Measurements from ENCODE around the gene DRD2. TPM values are rescaled to one million over a fixed set of nuclear protein-coding genes. Genes with fewer than 3 reads are reported as not detected.

The DRD2 gene
- total RNA-seq, 1 donor from 2014 or later = not detected

DNA sequence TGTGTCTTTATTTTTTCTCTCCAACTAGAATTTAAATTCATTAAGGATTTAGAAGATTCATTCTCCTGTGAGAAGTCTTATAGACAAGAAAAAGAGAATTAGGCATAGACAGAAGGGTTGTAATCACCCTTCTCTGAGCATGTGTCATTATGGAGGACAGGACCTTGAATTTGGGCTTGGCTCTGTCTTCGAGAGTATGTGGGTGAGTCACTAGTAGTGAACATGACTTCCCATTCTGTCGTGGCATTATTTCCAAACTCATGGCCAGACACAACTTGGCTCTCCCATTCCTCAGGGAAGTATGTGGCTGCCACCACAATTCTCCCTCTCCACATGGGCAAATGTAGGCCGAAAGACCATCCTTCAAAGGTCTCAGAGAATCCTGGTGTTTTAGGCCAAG, 101.9 kb downstream of the DRD2 start:
- DNase-seq (no peak), ATAC-seq (ENCODE audit: low read depth) (no peak)
- intact Hi-C loops (cut with micrococcal nuclease) = no loop called here
- ChIA-PET CTCF (no interaction called here), POLR2A (no interaction called here)
- TF ChIP-seq, protein P1, sequence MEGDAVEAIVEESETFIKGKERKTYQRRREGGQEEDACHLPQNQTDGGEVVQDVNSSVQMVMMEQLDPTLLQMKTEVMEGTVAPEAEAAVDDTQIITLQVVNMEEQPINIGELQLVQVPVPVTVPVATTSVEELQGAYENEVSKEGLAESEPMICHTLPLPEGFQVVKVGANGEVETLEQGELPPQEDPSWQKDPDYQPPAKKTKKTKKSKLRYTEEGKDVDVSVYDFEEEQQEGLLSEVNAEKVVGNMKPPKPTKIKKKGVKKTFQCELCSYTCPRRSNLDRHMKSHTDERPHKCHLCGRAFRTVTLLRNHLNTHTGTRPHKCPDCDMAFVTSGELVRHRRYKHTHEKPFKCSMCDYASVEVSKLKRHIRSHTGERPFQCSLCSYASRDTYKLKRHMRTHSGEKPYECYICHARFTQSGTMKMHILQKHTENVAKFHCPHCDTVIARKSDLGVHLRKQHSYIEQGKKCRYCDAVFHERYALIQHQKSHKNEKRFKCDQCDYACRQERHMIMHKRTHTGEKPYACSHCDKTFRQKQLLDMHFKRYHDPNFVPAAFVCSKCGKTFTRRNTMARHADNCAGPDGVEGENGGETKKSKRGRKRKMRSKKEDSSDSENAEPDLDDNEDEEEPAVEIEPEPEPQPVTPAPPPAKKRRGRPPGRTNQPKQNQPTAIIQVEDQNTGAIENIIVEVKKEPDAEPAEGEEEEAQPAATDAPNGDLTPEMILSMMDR (IDR thresholded peaks at IDR 0.05) = no peak
- no peak overlapping the region for H3K4me3 Mint-ChIP-seq
- no peaks in the 10 kb centered on the region for H3K27me3 Mint-ChIP-seq
- peaks cover 51% of the 10 kb centered on the region for H3K36me3 Mint-ChIP-seq (ENCODE audit: low read depth)
- peaks cover 23% of the 10 kb centered on the region for H3K4me1 Mint-ChIP-seq
- H3K27ac Mint-ChIP-seq = no peak overlapping the region
- no peaks in the 10 kb centered on the region for H3K9me3 Mint-ChIP-seq

DNA sequence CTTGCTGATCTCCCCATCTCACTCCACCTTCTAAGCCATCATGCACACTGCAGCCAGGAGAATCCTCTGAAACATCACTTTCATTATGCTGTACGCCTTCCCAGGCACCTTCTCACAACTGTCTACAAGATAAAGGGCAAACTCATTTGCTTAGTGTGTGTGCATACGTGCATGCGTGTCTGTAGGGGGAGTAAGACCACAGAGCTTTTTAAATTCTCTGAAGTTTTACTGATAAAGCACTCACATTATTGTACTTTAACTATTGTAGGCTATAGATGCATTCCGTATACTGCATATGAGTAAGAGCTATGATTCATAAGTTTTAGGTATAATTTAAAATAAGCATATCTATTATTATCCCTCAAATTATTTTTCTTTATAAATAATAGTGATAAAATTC, 102.9 kb downstream of the DRD2 start:
- Mint-ChIP-seq H3K27ac (no peak overlapping the region), H3K9me3 (no peaks in the 10 kb centered on the region), H3K36me3 (ENCODE audit: low read depth) (peaks cover 55% of the 10 kb centered on the region), H3K4me1 (peaks cover 20% of the 10 kb centered on the region), H3K4me3 (no peak overlapping the region), H3K27me3 (no peaks in the 10 kb centered on the region)
- intact Hi-C loops (cut with micrococcal nuclease) = no loop called here
- TF ChIP-seq, protein P1 (IDR thresholded peaks at IDR 0.05) = no peak
- DNase-seq (no peak), ATAC-seq (ENCODE audit: low read depth) (no peak)
- ChIA-PET CTCF (no interaction called here), POLR2A (no interaction called here)

DNA sequence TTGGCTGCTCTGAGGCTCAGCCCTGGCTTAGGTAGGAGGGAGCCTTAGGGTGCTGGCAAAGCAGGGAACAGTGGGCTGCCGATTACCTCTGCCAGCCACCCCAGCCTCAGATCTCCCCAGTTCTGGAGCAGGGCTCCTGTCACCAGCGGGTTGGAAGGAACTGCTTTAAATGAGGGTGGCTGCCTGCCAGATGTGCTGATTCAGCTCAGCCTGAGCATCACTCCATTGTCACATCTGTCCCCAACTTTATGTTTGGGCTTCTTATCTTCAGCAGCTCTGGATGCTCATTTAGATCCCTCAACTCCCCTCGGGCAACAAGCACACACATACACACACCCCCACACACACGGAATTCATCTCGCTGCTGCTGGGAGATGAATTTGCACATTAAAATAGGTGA, 104.6 kb downstream of the DRD2 start:
- ChIA-PET POLR2A (no interaction called here), CTCF (no interaction called here)
- TF ChIP-seq, protein P1 (IDR thresholded peaks at IDR 0.05) = no peak
- ATAC-seq (ENCODE audit: low read depth) (no peak), DNase-seq (no peak)
- H3K9me3 Mint-ChIP-seq = no peaks in the 10 kb centered on the region
- H3K27me3 Mint-ChIP-seq = no peaks in the 10 kb centered on the region
- H3K4me3 Mint-ChIP-seq = no peak overlapping the region
- peaks cover 4% of the 10 kb centered on the region for H3K4me1 Mint-ChIP-seq
- peaks cover 67% of the 10 kb centered on the region for H3K36me3 Mint-ChIP-seq (ENCODE audit: low read depth)
- H3K27ac Mint-ChIP-seq = no peak overlapping the region
- intact Hi-C loops (cut with micrococcal nuclease) = no loop called here

DNA sequence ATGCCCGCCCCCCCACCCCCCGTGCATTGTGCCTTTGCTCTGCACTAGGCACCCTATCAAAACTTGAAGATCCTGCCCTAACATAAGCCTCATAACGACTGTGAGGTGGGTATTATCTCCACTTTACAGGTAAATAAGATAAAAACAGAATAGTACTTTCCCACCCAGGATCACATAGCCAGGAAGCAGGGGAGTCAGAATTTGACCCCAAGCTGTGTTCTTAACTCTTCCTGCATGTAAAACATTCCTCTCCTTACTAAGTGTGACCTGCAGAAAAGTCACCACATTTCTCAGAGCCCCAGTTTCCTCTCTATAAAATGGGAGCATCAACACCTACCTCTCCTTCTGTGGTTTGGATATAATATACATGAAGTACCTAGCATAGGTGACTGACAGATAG, 105.8 kb downstream of the DRD2 start:
- TF ChIP-seq, protein P1 (IDR thresholded peaks at IDR 0.05) = no peak
- Mint-ChIP-seq H3K4me1 (no peaks in the 10 kb centered on the region), H3K9me3 (no peaks in the 10 kb centered on the region), H3K36me3 (ENCODE audit: low read depth) (peaks cover 71% of the 10 kb centered on the region), H3K27me3 (no peaks in the 10 kb centered on the region), H3K27ac (no peak overlapping the region), H3K4me3 (no peak overlapping the region)
- ATAC-seq (ENCODE audit: low read depth) (no peak), DNase-seq (no peak)
- ChIA-PET CTCF (no interaction called here), POLR2A (no interaction called here)
- intact Hi-C loops (cut with micrococcal nuclease) = no loop called here

DNA sequence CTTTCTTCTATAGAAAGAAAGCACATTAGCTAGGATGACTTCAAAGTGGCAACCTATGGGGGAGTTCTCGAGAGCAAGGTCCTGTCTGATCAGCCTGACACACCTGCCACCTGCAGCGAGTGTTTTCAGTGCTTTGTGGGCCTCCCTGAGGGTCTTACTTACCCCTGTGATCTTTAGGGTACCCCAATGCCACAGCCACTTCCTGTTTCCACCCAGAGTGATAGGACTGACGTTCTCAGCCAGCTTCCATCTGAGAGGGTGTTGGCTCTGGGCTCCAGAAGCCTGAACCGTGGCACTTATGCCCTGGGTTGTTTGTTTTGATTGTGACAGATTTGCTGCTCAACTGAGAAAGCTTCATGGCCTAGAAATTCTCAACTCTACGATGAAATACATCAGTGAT, 109.3 kb downstream of the DRD2 start:
- H3K4me1 Mint-ChIP-seq = no peaks in the 10 kb centered on the region
- TF ChIP-seq, protein P1 (IDR thresholded peaks at IDR 0.05) = no peak
- CTCF ChIA-PET = no interaction called here
- no peak for DNase-seq
- intact Hi-C loops (cut with micrococcal nuclease) = no loop called here
- H3K27me3 Mint-ChIP-seq = no peaks in the 10 kb centered on the region
- no peak overlapping the region for H3K4me3 Mint-ChIP-seq
- H3K27ac Mint-ChIP-seq = no peak overlapping the region
- no peak for ATAC-seq (ENCODE audit: low read depth)
- POLR2A ChIA-PET = interaction anchor here (0.8 kb wide), 1 partner anchor 56 kb away, joined by 3 read pairs; no protein-coding TSS in a partner anchor
- no peaks in the 10 kb centered on the region for H3K9me3 Mint-ChIP-seq
- H3K36me3 Mint-ChIP-seq (ENCODE audit: low read depth) = peaks cover 84% of the 10 kb centered on the region

Data from activated B cell treated with CpG ODN at 0.5 μM for 24 hours (primary cell).